ENCODE data around the gene ZNF341. TPM values are rescaled to one million over a fixed set of nuclear protein-coding genes. Genes with fewer than 3 reads are reported as not detected.

ZNF341 gene
- polyA plus RNA-seq, 1 donor (not counting 4 experiments of a cell fraction or from before 2014, with no cell fraction given): 1.7 TPM

- H3K27ac ChIP-seq (ENCODE audit: control insufficient read depth, insufficient read depth, low read length): peak overlapping the region; percentile 38
- H3K79me2 ChIP-seq (ENCODE audit: control insufficient read depth, insufficient read depth, low read length): peaks cover 12% of the 10 kb centered on the region
- dilution Hi-C loops (cut with MboI; ENCODE audit: extremely low pct_ligation_motif_present, low sequenced_read_pairs): no loop called here
- no peaks in the 10 kb centered on the region for H3K9me1 ChIP-seq (ENCODE audit: control insufficient read depth, extremely low read depth, insufficient read depth, low read length)
- peaks cover 13% of the 10 kb centered on the region for H3K4me1 ChIP-seq (ENCODE audit: control insufficient read depth, extremely low read depth, insufficient read depth, low read length)
- H3K9me3 ChIP-seq (ENCODE audit: control insufficient read depth, low read depth, low read length): no peaks in the 10 kb centered on the region
- H4K20me1 ChIP-seq (ENCODE audit: control insufficient read depth, extremely low read depth, insufficient read depth, low read length): no peaks in the 10 kb centered on the region
- H3K36me3 ChIP-seq (ENCODE audit: control insufficient read depth in 2 of 2, extremely low read depth in 1 of 2, insufficient read depth in 2 of 2, low read length in 2 of 2): no peaks in the 10 kb centered on the region
- no peak for DNase-seq (ENCODE audit: low read depth, low spot score)
- TF ChIP-seq EZH2 (IDR thresholded peaks at IDR 0.05; ENCODE audit: low read length) (no peak), CTCF (optimal IDR thresholded peaks at IDR 0.05 in 1 of 3, IDR thresholded peaks at IDR 0.05 in 1 of 3, conservative IDR thresholded peaks at IDR 0.05 in 1 of 3; ENCODE audit: extremely low read depth in 1 of 3, insufficient read depth in 2 of 3, low read length in 3 of 3) (no peak)
- no peak for FAIRE-seq
- H3K27me3 ChIP-seq (ENCODE audit: control insufficient read depth, extremely low read depth, insufficient read depth, low read length): no peaks in the 10 kb centered on the region
- peak overlapping the region; percentile 27 to 84 (median 73) for H3K4me3 ChIP-seq (ENCODE audit: control insufficient read depth in 2 of 3, extremely low read depth in 1 of 3, insufficient read depth in 2 of 3, low read depth in 1 of 3, low read length in 3 of 3)
- H3K9ac ChIP-seq (ENCODE audit: control insufficient read depth, extremely low read depth, insufficient read depth, low read length): peak overlapping the region; percentile 64
- peak overlapping the region; percentile 95 for H3K4me2 ChIP-seq (ENCODE audit: control insufficient read depth, extremely low read depth, insufficient read depth, low read depth, low read length)
- H2AFZ ChIP-seq (ENCODE audit: control insufficient read depth, low read length): peak overlapping the region; percentile 72
These were observed 46.3 kb upstream of the ZNF341 start for GRCh38 chr20:33685328-33686099.

GRCh38 chr20:33686100-33686983, 45.5 kb upstream of the ZNF341 start, which contains the start of gene E2F1:
E2F1 (minus strand) TSS chr20:33686385; CDS start chr20:33686264, 121 bp downstream.
- peak within 1 kb of the TSS; percentile 95 for H3K4me2 ChIP-seq (ENCODE audit: control insufficient read depth, extremely low read depth, insufficient read depth, low read depth, low read length)
- H2AFZ ChIP-seq (ENCODE audit: control insufficient read depth, low read length): peak within 1 kb of the TSS; percentile 79
- H3K27ac ChIP-seq (ENCODE audit: control insufficient read depth, insufficient read depth, low read length): peak within 1 kb of the TSS; percentile 38
- no peaks in the 10 kb centered on the region for H3K36me3 ChIP-seq (ENCODE audit: control insufficient read depth in 2 of 2, extremely low read depth in 1 of 2, insufficient read depth in 2 of 2, low read length in 2 of 2)
- H3K4me3 ChIP-seq (ENCODE audit: control insufficient read depth in 2 of 3, extremely low read depth in 1 of 3, insufficient read depth in 2 of 3, low read depth in 1 of 3, low read length in 3 of 3): peak within 1 kb of the TSS; percentile 27 to 84 (median 73)
- H3K9ac ChIP-seq (ENCODE audit: control insufficient read depth, extremely low read depth, insufficient read depth, low read length): peak within 1 kb of the TSS; percentile 64
- H3K9me1 ChIP-seq (ENCODE audit: control insufficient read depth, extremely low read depth, insufficient read depth, low read length): no peaks in the 10 kb centered on the region
- H3K9me3 ChIP-seq (ENCODE audit: control insufficient read depth, low read depth, low read length): no peaks in the 10 kb centered on the region
- peaks cover 13% of the 10 kb centered on the region for H3K4me1 ChIP-seq (ENCODE audit: control insufficient read depth, extremely low read depth, insufficient read depth, low read length)
- H3K79me2 ChIP-seq (ENCODE audit: control insufficient read depth, insufficient read depth, low read length): peaks cover 12% of the 10 kb centered on the region
- TF ChIP-seq EZH2 (IDR thresholded peaks at IDR 0.05; ENCODE audit: low read length) (no peak), CTCF (optimal IDR thresholded peaks at IDR 0.05 in 1 of 3, IDR thresholded peaks at IDR 0.05 in 1 of 3, conservative IDR thresholded peaks at IDR 0.05 in 1 of 3; ENCODE audit: extremely low read depth in 1 of 3, insufficient read depth in 2 of 3, low read length in 3 of 3) (peak in 2 of 3 experiments; percentile 21 to 33)
- FAIRE-seq (no peak), DNase-seq (ENCODE audit: low read depth, low spot score) (no peak)
- dilution Hi-C loops (cut with MboI; ENCODE audit: extremely low pct_ligation_motif_present, low sequenced_read_pairs): no loop called here
- H4K20me1 ChIP-seq (ENCODE audit: control insufficient read depth, extremely low read depth, insufficient read depth, low read length): no peaks in the 10 kb centered on the region
- no peaks in the 10 kb centered on the region for H3K27me3 ChIP-seq (ENCODE audit: control insufficient read depth, extremely low read depth, insufficient read depth, low read length)

Measured in keratinocyte (primary cell).